GM21528 (cell line): ENCODE data around the gene ATP11A.
"Not testable (repeated sequence)": the region's sequence is repeated elsewhere in the genome, so short reads cannot be mapped to it uniquely, and the experiment has no call there.

ENCODE experiments used
- ATAC-seq: cut with Tn5 transposase; IDR thresholded peaks from one replicate; pipeline ENCODE4 v1.9.1; 2021; ENCODE audit warnings: mild to moderate bottlenecking, moderate library complexity; ENCODE audit not compliant: unreplicated experiment, low FRiP score

The ATP11A gene

GRCh38 chr13:112884700-112885099 lies 194.9 kb downstream of the ATP11A start:
- ATAC-seq = not testable (repeated sequence)

DNA sequence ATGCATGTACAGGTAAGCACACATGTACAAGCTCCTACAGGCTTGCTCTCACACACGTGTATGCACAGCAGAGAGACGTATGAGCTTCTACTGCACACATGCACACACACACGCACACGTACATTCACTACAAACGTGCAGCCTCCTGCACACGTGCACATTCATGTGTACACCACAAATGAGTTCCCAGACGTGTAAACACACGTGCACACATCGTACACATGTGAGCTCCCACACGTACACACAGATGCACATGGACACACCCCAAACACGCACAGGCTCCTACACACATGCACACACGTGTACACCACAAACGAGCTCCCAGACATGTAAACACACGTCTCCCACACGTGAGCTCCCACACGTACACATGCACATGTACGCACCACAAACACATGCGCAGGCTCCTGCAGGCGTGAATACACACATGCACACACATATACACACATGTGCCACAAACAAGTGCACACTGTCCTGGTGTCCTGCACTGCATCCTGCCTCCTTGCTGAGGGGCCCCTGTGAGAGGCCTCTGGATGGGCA lies 195.5 kb downstream of the ATP11A start:
- no peak for ATAC-seq

DNA sequence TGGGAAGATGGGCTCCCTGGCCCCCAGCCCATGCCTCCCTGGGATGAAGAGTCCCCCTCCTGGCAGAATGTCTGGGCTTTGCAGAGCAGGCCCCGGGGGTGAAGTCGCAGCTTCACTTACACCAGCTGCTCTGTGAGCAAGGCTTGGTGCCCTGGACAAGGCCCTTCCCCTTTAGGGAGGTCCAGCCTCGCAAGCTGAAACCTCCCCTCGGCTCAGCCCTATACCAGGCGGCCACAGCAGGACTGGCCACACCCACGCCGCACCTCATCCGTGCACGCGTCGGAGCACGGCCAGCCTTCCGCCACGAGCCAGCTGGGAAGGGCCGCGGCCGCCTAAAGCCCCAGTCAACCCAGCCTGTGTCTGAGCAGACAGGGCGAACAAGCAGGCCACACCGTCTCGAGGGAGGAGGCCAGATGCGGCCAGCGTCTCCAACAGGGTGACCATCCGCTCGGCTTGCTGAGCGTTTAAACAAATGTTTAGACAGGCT lies 196.0 kb downstream of the ATP11A start:
- no peak for ATAC-seq

- no peak for ATAC-seq
Observed at GRCh38 chr13:112887151-112887550, 197.3 kb downstream of the ATP11A start.

GRCh38 chr13:112887557-112887991 lies 197.7 kb downstream of the ATP11A start:
- no peak for ATAC-seq

- ATAC-seq = no peak
Observed at GRCh38 chr13:112888238-112889111, 198.6 kb downstream of the ATP11A start.

DNA sequence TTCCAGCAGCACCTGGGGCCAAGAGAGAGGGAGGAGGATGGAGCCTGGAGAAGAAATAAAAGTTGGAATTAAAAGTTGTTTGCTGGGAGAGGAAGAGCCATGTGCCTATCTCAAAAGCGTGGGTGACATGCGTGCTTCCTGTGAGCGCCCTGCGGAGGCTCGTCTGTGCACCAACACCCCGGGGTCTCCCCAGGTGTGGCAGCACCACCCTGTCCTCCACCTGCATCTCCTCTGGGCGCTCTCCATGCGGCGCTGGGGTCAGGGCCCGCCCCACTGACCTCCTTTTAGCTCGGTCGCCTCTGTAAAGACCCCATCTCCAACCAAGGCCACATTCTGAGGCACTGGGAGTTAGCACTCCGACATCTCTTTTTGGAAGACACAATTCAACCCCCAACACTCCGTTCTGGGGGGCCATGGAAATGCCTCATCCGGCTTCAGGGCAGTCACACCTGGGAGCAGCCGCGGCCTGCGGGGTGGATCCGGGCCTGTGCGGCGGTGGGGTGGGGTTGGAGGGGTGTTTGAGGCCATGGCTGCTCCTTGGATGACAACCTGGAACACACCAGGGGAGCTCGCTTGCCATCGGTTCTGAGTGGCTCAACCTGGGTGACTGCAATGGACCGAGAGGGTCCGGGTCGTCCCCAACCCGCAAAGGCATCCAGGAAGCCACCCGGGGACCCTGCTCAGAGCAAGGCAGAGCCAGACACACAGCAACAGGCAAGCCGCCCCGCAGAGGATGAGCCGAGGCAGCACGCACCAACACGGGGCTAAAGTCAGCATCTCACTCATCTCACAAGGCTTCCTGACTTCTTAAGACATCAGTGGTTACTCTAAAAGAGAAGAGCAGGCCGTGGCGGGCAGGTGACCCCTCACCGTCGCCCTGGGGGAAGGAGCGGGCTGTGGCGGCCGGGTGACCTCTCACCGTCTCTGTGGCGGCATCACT lies 199.8 kb downstream of the ATP11A start:
- no peak for ATAC-seq

GRCh38 chr13:112890316-112891145 lies 200.7 kb downstream of the ATP11A start:
- no peak for ATAC-seq

DNA sequence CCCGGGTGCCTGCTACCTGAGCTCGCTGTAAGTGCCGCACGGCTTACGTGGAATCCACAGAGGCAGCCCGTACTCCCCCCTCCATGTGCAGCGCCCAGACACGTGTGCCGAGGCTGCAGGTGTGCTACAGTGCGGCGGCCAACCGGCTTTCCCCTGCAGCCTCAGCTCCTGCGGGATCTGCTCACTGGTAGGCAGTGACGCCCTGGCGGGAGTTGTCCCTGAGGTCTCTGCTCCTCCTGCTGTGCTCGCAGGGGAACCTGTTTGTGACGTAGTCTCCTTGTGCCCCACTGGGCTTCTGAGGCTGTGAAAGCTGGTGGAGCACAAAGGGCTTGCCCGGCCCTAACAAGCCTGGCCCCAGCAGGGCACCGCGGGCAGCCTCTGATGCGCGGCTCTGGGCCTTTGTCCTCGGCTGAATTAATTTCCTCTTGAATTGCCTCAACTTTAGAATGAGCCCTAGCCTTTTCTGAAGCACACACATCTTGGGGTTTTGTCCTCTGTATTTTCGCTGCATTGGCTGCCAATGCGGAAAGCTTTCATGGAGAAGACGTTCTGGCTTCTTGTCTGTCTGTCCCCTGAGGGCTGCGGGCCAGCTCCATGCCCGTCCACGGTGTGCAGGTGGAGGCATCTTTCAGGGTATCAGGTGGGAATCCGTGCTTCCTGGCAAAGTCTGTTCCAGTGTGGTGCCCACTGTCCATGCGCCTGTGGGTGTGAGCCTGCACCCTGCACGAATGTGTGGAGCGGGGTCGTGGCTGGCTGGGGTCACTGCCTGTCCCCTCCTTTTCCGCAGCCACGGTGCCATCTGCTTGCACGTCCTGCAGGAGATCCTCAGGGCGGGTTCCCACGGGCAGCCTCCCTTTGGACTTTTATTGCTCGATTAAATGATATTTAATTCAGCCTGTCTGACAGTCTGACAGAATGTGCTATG lies 201.9 kb downstream of the ATP11A start:
- ATAC-seq = no peak

DNA sequence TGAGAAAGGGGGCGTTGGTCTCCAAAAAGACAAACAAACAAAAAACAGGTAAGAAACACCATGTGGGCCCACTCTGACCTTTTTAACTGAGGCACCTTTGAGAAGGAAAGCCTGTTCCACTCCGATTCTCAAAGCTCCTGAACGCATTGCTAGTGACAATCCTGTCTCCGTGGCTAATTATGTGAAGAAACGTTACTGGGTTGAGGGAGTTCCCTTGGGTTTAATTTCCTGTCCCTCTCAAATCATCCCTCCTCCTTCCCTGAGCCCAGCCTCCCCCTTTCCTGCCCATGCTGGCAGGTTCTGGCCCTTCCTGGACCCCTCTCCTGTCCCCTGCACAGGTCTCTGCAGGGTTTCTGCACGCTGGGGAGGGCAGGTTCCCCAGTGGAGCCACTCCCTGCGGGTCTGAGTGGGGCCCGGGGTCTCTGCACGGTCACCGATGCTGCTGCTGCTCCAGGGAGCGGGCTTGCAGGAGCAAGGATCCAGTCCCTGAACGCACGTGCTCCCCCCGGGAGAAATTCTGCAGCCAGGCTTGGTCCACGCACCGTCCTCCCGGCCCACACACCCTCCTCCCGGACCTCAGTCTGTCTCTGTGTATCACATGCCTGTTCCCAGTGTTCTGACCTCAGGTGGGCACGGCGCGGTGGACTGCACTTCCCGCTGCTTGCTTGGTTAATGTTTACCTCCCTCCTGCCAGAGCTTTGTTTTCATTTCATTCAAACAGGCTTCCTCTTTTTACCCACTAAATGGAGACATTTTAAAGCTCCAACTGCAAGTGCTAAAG lies 202.8 kb downstream of the ATP11A start:
- no peak for ATAC-seq

GRCh38 chr13:112893207-112893569 lies 203.3 kb downstream of the ATP11A start:
- ATAC-seq = no peak

DNA sequence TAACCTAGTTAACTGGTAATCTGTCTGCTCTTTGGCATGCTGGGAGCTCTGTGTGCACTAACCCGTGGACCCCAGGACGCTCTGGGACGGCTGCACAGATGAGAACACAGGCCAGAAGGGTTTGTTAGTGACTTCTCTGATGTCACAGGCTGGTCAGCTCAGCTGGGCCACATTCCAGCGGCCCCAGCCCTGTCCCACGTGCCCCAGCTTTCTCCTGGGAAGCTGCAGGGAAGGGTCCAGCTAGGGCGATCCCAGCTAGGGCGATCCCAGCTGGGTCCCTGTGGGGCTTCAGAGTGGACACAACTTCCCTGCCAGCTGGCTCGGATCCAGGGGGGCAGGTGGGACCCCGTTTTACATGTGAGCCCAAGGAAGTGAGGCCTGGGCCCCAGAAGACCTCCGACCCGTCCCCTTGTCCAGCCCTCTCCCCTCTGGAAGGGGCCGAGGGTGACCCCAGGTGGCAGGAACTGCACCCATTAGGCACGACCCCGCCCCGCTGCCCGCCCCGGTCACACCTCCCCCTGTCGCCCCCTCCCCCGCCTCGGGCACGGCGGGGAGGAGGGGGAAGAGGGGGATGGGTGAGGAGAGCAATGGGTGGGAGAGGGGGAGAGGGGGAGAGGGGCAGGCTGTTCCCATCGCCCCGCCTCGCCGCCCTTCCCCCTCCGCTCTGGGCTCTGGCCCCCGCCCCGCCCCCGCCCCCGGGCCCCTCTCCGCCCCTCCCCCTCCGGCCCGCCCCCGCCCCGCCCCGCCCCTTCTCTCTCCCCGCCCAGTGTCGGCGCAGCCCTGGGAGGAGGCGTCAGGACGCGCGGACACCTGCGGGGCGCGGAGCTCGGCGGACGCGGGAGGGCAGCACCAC lies 204.0 kb downstream of the ATP11A start:
- no peak for ATAC-seq

GRCh38 chr13:112894423-112894672 lies 204.5 kb downstream of the ATP11A start:
- no peak for ATAC-seq

DNA sequence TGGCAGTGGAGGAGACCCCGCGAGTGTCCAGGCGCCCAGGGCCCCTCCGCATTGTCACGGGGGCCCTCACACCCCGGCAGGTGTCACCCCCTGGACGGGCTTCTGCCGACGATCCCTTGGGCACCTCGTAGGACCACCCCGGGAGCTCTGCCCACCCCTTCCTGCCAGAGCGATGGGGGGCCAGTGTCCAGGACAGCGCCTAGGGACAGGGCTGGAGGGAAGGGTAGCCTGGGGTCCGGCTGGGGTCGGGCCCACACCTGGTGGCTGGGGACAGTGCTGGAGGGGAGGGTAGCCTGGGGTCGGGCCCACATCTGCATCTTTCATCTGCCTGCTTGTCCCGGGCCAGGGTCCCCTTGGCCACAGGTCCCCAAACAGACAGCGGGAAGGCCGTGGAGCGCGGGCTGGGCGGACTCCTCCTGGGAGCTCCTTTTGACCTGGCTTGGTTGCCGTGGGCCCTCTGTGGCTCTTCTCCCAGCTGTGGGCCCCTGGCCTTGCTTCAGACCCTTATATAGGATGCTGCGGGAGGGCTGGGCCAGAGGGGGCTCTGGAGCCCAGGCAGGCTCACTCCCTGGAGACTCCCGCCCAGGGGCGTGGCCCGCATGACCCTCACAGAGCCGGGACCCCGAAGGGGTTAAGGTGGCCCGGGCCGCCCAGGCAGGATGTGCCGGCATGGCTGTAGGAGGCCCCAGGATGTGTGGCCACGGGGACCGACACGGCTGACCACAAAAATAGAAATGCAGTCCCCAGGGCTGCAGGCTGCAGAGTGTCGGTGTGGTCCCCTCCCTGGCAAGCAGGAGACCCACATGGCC lies 205.0 kb downstream of the ATP11A start:
- no peak for ATAC-seq

DNA sequence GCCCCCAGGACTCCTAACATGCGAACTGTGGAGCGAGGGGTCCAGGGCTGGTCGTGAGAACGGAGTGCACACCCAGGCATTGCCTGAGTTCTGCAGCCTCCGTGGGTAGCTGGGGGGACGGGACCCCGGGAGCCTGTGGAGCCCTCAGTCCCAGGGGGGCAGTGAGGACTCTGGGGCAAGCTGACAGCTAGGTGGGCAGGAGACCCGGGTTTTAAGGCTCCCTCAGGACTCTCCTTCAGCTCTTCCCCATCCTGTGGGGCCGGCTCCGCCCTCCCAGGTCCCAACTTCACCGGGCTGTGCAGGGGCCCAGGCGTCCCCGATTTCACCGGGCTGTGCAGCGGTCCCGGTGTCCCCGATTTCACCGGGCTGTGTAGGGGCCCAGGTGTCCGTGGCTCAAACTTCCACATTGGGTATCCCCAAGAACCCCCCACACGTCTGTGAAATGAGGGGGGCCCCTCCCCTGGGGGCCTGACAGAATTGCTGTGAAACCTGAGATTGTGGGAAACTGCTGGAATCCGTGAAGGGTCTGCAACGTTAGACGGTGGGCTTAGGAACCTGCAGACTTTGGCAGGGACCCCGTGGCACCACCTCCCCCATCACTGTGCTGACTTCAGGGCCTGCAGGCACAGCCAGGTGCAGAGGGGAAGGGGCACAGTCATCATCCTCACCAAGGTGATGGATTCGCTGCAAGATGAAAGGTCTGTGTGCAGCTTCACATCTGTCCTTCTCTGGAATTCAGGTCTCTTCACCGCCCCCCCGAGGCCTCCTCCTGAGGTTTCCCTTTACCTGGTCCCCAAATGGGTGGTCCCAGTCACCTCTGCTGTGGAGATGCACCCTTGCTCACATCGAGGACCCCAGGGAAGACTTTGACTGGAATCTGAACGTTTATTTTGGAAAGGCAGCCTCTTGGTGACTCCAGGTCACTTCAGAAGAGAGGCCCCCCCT lies 206.0 kb downstream of the ATP11A start:
- ATAC-seq = no peak
